HG02943 (cell line): Measurements from ENCODE around the gene PIP5K1C.
"Not testable (repeated sequence)": the region's sequence is repeated elsewhere in the genome, so short reads cannot be mapped to it uniquely, and the experiment has no call there.

Experiments
- ATAC-seq: cut with Tn5 transposase; IDR thresholded peaks from one replicate; pipeline ENCODE4 v1.9.1; 2021; ENCODE audit warnings: mild to moderate bottlenecking, low read depth, moderate library complexity; ENCODE audit not compliant: unreplicated experiment

The PIP5K1C gene

DNA sequence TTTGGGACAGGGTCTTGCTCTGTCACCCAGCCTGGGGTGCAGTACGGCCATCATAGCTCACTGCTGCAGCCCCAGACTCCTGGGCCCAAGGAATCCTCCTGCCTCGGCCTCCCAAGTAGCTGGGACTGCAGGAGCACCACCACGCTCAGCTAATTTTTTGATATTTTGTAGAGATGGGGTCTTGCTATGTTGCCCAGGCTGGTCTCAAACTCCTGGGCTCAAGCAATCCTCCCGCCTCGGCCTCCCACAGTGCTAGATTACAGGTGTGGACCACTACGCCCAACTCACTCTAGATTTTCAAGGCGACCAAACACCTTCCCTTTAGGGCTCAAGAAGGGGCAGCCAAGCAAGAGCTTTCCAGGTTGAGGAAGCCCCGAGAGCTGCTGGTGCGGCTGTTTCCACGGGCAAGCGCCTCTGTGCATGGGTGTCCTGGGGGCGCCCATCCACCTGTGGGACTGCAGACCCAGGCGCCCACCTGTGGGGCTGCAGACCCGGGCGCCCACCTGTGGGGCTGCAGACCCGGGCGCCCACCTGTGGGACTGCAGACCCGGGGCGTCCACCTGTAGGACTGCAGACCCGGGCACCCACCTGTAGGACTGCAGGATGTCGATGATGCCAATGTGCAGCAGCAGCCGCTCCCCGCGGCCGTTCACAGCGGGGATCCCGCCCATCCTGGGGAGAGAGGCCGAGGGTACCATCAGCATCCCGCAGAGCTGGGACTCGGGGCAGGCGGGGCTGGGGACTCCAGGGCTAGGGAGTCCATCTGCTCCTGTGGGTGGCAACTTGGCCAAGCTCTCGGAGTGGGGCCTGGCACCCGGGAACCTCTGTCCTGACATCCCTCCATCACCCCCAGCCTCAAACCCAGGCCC is 52.0 kb downstream of the PIP5K1C start:
- no peak for ATAC-seq

GRCh38 chr19:3647102-3647501 is 53.2 kb downstream of the PIP5K1C start:
- ATAC-seq, result not testable (repeated sequence)

DNA sequence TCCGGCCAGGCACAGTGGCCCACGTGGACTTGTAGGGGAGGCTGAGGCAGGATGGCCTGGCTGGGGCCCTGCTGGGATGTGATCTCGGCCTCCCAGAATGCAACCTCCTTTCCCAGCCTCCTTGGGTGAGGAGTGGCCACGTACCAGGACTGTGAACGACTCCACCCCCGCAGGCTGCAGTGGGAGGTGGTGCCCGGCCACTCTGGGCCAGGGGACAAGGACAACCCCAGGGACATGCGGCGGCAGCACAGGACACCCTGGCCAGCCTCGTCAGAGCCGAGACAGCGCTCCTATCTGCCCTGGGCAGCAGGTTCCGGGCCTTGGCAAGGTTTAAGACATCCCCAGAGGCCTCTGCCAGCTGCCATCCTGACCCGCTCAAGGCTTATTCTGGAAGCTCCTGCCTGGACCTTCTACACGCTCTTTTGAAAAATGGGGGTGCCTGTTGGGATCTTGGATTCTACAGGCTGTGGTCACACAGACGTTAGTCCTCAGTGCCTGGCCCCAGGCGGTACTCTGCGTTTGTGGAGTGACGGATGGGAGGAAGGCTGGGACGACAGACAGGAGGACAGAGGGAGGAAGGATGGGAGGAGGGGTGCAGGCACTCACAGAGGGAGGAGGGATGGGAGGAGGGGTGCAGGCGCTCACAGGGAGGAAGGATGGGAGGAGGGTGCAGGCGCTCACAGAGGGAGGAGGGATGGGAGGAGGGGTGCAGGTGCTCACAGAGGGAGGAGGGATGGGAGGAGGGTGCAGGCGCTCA is 53.8 kb downstream of the PIP5K1C start:
- ATAC-seq, result no peak

GRCh38 chr19:3645726-3646125 is 54.5 kb downstream of the PIP5K1C start:
- ATAC-seq, result no peak

GRCh38 chr19:3645067-3645396 is 55.2 kb downstream of the PIP5K1C start:
- no peak for ATAC-seq

DNA sequence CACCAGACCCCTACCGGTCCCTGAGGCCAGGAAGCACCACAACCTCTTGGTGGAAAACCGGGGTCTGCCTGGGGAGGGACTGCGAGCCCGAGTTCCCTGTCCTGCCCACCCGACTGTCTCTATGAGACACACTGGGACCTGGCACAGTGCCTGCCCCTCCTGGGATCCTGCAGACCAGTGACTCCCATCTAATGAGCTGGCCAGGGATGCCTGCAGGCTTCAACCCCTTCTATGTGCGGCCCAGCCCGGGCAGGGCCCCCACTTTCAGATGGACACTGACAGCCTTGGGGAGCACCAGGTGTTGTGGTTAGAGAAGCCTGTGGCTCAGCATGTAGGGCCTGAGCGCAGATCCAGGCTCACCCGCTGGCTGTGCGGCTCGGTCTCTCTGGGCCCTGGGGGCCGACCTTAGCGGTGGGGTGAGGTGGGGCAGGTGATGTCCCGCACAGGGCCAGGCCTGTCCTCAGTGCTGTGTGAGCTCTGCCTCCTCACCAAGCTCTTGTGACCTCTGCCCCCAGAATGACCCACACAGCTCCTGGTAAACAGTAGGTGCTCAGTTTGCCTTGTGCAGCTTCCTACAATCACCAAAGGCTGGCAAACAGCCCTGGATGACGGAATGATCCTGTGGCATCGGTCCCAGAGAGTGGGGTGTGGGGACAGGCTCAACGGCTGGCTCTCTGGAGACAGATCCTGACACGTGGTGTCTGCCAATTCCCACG is 55.8 kb downstream of the PIP5K1C start:
- no peak for ATAC-seq

DNA sequence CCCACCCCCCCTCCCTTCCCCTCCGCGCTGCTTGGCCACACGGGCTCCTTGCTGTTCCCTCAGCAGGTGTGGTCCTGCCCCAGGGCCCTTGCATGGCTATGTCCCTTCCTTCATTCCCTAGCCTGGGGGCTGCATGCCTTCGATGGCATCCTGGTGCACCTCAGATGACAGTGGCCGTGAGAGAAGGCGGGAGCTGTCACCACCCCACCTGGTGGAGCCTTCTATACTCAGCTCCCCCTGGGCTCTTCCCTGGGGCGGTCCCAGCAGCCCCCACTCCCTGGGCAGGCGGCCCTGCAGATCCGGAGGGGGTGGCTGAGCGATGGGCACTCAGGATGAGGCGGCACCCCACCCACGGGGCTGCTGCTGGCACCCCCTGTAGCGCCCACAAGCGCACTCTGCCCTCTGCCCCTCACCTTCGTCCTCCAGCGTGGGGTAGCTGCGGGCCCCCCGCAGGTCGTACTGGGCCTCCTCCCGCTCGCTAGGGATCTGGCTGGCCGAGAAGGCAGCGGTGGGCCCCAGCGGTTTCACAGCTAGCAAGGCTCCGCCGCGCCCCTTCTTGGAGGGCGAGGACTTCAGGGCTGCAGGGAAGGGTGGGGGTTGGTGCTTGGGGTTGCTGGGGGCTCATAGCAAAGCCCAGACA is 56.5 kb downstream of the PIP5K1C start:
- ATAC-seq, result no peak

GRCh38 chr19:3642987-3643673 is 57.1 kb downstream of the PIP5K1C start:
- ATAC-seq, result no peak

DNA sequence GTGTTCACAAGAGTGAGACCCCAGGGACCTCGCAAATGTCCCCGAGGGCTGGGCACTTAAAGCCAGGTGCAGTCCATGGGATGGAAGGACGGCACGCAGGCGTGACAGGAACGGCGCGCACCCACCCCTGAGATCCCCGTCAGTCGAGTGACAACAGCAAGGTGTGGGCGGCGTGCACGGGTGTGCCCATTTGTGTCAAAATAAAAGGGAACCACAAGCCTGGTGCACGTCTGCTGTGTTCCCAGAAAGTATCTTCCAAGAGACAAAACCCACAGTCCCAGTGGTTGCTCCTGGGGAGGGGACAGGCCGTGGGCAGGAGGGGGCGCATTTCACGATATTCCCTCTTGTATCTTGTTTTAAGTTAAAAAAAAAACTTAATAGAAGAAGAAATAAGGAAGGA is 58.0 kb downstream of the PIP5K1C start:
- no peak for ATAC-seq

DNA sequence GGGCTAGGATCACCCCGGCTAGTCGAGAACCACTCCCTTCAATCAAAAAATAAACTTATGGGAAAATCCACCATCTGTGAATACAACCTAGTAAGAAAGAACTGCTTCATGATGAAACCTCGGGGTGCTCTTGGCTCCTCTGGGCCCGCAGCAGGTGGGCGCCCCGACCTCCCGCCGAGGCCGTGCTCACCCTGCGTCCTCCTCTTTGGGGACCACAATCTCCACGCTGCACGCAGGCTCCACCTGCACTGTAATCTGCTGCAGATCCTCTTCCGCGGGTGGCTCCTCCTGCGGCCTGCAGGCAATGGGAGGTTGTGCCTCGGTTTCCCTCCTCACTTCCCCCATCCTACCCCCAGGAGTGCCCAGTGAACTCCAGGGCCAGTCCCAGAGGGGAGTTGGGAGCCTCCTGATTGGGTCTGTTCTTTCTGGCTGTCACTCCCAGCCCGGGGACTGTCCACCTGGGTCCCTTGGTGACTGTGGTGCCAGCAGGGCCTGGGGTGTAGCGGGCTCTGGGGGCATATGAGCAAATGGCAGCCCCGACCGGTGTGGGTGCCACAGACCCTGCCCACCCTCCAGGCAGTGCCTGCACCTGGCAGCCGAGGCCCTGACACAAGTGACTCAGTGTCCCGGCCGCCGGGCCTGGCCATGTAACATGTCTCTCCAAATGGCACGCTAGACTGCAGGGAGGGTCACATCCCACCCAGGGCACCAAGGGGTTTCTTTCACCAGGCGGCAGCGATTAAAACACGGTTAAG is 58.6 kb downstream of the PIP5K1C start:
- no peak for ATAC-seq

DNA sequence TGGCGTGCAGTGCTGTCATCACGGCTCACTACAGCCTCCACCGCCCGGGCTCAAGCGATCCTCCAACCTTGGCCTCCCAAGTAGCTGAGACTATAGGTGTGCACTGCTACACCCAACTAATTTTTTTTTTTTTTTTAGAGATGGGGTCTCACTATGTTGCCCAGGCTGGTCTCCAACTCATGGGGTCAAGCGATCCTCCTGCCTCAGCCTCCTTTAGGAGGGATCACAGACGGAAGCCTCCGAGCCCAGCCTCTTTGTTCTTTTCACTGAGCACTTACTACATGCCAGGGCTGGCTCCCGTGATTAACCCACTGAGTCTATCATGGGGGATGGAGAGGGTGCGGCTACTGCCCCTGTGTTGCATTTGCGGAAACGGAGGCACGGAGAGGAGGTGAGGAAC is 60.8 kb downstream of the PIP5K1C start:
- ATAC-seq, result no peak

DNA sequence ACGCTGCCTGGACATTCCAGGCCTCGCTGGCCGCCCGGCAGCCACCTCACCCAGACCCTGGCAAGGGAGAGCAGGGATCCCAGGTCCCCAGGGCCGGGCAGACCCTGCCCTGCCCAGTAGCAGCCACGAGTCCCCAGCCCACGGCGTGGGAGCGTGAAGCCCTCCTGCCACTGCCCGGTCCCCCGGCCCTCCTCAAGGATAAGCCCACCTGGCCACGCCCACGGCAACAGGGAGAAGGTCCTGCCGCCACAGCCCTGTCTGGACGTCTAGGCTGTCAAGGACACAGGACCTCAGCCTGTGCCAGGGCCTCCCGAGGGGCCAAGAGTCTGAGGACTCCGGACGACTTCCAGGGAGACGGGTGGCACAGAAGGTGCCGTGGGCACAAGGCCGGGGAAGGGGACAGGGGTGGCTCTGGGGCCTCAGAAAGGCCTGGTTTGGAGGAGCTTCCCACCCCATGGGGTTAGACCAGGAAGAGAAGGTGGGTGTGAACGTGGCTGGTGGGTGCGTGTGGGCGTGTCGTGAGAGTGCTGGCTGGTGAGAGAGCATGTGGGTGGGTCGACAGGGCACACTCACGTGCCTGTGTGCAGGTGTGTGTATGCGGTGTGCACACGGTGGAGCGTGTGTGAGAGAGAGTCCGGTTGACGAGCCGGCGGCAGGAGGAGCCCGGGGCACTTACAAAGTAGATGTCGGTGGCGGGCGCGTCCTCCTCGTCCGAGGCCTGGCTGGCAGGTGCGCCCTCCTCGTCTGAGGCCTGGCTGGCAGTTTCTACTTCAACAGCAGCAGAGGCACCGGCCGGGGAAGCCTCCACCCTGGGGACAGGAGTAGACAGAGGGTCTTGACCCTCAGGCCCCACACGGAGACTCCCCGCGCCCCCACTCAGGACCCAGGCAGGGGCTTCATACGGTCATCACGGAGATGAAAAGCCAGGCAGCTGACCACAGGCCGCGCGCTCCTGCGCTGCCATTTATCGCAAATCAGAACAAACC is 61.8 kb downstream of the PIP5K1C start:
- no peak for ATAC-seq

- ATAC-seq, result no peak
These were observed 62.6 kb downstream of the PIP5K1C start for GRCh38 chr19:3637621-3638020.

- ATAC-seq, result no peak
These were observed 63.3 kb downstream of the PIP5K1C start for GRCh38 chr19:3636962-3637361.

DNA sequence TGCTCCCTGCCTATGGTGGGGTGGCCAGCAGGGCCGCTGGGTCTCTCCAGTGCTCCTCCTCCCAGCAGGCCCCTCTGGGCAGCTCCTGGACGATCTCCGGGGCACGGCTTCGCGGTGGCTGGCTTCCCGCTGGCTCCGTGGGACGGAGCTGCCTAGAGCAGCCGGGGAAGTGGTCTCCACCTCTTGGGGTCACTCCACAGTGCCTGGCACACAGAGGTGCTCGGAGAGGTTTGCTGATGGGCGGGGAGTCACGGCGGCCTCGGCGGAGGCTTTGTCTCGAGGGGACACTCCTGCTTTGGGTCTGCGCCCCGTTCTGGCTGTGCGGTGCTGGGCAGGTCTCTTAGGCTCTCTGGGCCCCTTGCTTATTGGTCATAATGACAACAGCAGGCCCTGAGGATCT is 63.8 kb downstream of the PIP5K1C start:
- no peak for ATAC-seq

- ATAC-seq, result no peak
These were observed 65.7 kb downstream of the PIP5K1C start for GRCh38 chr19:3634496-3635045.

DNA sequence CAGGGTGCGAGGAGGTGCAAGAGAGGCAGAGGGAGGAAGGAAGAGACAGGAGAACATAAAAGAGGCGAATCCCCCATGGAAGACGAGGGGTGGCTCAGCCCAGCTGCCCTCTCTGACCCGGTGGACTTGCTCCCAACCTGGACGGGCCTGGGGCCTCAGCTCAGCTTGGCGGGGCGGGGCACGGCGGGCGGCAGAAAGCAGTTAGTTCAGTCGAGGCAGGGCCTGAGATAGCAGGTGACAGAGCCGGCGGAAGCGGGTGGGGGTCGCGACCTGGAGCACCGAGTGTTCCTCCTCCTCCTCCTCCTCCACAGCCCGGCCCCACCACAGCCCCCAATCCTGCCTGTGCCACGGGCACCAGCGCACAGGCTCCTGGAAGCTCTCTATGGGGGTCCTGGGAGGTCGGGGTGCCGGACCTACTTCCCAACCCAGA is 66.7 kb downstream of the PIP5K1C start:
- ATAC-seq, result no peak
